ENCODE measurements around the gene KRTCAP2.

- TF ChIP-seq CTCF (IDR thresholded peaks at IDR 0.05): no peak
- TF ChIP-seq POLR2A (IDR thresholded peaks at IDR 0.05): no peak
These were observed 25.4 kb upstream of the KRTCAP2 start for GRCh38 chr1:155198547-155198906.

Measured in prostate gland (tissue), 2 donors.